Panc1 (cell line): ENCODE results near the gene UBAC1. TPM values are rescaled to one million over a fixed set of nuclear protein-coding genes. Genes with fewer than 3 reads are reported as not detected.

Source experiments
- ATAC-seq: fragments of 200-7000 bp; cut with Tn5 transposase; 2 replicates; pipeline ENCODE4 v1.9.1; 2020; ENCODE audit warnings: mild to moderate bottlenecking, moderate library complexity
- BruUV-seq: library from RNA; stranded (reverse); fragments of 400-500 nt; replicated peaks from 2 replicates; lab custom pipeline; 2021; lab: Mats Ljungman, UMichigan
- CTCF ChIA-PET: fragments of 300-600 bp; sonication (Branson Sonifier 250); formaldehyde crosslinking; loops from one replicate; lab custom pipeline; 2022; ENCODE audit warnings: antibody characterized with exemption; lab: Charles Lee
- POLR2A ChIA-PET: fragments of 300-600 bp; sonication (Branson Sonifier 250); formaldehyde crosslinking; loops from one replicate; lab custom pipeline; 2022; ENCODE audit warnings: antibody characterized with exemption; lab: Charles Lee
- DNase-seq: peaks from one replicate; pipeline ENCODE4 v3.0.0-alpha.2; 2010; ENCODE audit warnings: low read depth, low spot score
- H3K27ac ChIP-seq: 2 replicates; pipeline ENCODE4 v1.5.1; 2011; ENCODE audit warnings: mild to moderate bottlenecking, low read length, inconsistent platforms
- H3K27me3 ChIP-seq: fragments of 200-500 bp; sonication (Bioruptor generic); 2 replicates; pipeline ENCODE4 v1.6.0; 2014; ENCODE audit warnings: low read length, inconsistent platforms; ENCODE audit not compliant: control insufficient read depth, insufficient read depth
- H3K36me3 ChIP-seq: fragments of 200-500 bp; sonication (Bioruptor generic); 2 replicates; pipeline ENCODE4 v1.5.1; 2014; ENCODE audit warnings: inconsistent platforms, mild to moderate bottlenecking, low read length, moderate library complexity; ENCODE audit not compliant: control insufficient read depth, insufficient read depth
- H3K4me1 ChIP-seq: 2 replicates; pipeline ENCODE4 v1.5.1; 2011; ENCODE audit warnings: inconsistent platforms, mild to moderate bottlenecking, low read length, moderate library complexity; ENCODE audit not compliant: control insufficient read depth, insufficient read depth
- H3K4me3 ChIP-seq, 2 experiments: 2 replicates each; pipeline ENCODE4 v1.5.1; 2011 to 2012; ENCODE audit warnings: low read depth in 2 of 2, low read length in 2 of 2, mild to moderate bottlenecking in 2 of 2, inconsistent platforms in 1 of 2, moderate library complexity in 1 of 2
- H3K9me3 ChIP-seq: fragments of 200-500 bp; sonication (Bioruptor generic); 2 replicates; pipeline ENCODE4 v1.5.1; 2014; ENCODE audit warnings: low read depth, mild to moderate bottlenecking, inconsistent platforms, low read length, moderate library complexity; ENCODE audit not compliant: control insufficient read depth, insufficient read depth
- POLR2AphosphoS5 ChIP-seq: IDR thresholded peaks from 2 replicates; pipeline ENCODE4 v1.6.1; 2012; ENCODE audit warnings: mild to moderate bottlenecking, low read depth, low read length, moderate library complexity
- SIN3A ChIP-seq: IDR thresholded peaks from 2 replicates; pipeline ENCODE4 v1.6.1; 2012; ENCODE audit warnings: low read depth, mild to moderate bottlenecking, low read length, moderate library complexity, borderline replicate concordance; ENCODE audit not compliant: insufficient read depth
- TCF7L2 ChIP-seq: IDR thresholded peaks from 2 replicates; pipeline ENCODE4 v1.6.1; 2011; ENCODE audit warnings: mild to moderate bottlenecking, low read depth, low read length, inconsistent platforms
- in situ Hi-C: cut with HindIII; loops from 2 replicates; pipeline ENCODE4 v1.10.0; 2016; ENCODE audit warnings: low sequenced_read_pairs, low pct_unique_long_range_greater_than_20kb
- intact Hi-C: fragments of 100-400 bp; cut with micrococcal nuclease; formaldehyde crosslinking; loops from one replicate; pipeline ENCODE4 v1.10.0; 2022; ENCODE audit not compliant: unreplicated experiment
- total RNA-seq: library from RNA; stranded (reverse); gene quantifications from one replicate; pipeline ENCODE4 v1.2.1, GENCODE V29; 2021; ENCODE audit not compliant: unreplicated experiment
- TF ChIP-seq, protein P1 (sequence below): fragments of 450-650 bp; IDR thresholded peaks from 2 replicates; pipeline ENCODE4 v1.5.1; 2017; ENCODE audit warnings: mild to moderate bottlenecking
- TF ChIP-seq, protein P2 (sequence below), 2 experiments: IDR thresholded peaks; 2 replicates each; pipeline ENCODE4 v1.6.1; 2011 to 2012; ENCODE audit warnings: low read depth in 2 of 2, control low read depth in 1 of 2, low read length in 1 of 2, mild to moderate bottlenecking in 1 of 2, moderate library complexity in 1 of 2; ENCODE audit not compliant: insufficient read depth in 1 of 2

Gene UBAC1
- total RNA-seq, 1 experiment from 2014 or later: 38.0 TPM

DNA sequence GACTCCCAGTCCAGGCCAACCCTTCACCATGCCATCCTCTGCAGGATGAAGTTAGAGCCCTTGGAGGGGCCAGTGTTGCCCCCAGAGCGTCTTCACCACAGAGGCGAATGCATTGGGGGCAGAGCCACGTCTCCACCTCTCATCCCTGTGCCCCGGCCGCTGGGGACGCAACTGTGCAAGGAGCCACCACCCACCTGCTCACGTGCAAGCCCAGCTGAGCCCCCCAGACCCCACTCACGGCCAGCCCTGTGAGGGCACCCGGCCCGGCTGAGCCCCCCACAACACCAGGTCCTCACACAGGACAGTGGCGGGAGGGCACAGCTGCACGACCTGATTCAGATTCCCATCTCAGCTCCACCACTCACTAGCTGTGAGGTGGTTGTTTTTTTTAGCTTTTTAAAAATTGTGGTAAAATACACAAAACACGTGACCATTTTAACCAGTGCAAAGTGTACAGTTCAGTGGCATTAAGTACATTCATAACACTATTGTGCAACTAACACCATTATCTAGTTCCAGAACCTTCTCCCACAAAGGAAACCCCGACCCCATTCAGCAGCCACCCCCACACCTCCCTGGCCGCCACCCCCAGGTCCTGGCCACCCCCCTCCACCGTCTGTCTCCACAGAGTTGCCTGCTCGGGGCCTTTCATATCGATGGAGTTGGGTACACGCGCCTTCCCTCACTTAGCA, 33.5 kb upstream of the UBAC1 start:
- Histone ChIP-seq H3K27ac (no peak overlapping the region), H3K27me3 (no peaks in the 10 kb centered on the region), H3K36me3 (no peaks in the 10 kb centered on the region), H3K9me3 (no peaks in the 10 kb centered on the region), H3K4me1 (peaks cover 17% of the 10 kb centered on the region), H3K4me3 (no peak overlapping the region)
- intact Hi-C loops: no loop called here
- POLR2A ChIA-PET: no interaction called here
- DNase-seq (no peak), ATAC-seq (no peak)
- in situ Hi-C loops: no loop called here
- BruUV-seq: no TSS peak
- CTCF ChIA-PET: no interaction called here
- TF ChIP-seq TCF7L2 (no peak), SIN3A (no peak), POLR2AphosphoS5 (no peak)
- TF ChIP-seq, protein P1, sequence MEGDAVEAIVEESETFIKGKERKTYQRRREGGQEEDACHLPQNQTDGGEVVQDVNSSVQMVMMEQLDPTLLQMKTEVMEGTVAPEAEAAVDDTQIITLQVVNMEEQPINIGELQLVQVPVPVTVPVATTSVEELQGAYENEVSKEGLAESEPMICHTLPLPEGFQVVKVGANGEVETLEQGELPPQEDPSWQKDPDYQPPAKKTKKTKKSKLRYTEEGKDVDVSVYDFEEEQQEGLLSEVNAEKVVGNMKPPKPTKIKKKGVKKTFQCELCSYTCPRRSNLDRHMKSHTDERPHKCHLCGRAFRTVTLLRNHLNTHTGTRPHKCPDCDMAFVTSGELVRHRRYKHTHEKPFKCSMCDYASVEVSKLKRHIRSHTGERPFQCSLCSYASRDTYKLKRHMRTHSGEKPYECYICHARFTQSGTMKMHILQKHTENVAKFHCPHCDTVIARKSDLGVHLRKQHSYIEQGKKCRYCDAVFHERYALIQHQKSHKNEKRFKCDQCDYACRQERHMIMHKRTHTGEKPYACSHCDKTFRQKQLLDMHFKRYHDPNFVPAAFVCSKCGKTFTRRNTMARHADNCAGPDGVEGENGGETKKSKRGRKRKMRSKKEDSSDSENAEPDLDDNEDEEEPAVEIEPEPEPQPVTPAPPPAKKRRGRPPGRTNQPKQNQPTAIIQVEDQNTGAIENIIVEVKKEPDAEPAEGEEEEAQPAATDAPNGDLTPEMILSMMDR: no peak
- TF ChIP-seq, protein P2, sequence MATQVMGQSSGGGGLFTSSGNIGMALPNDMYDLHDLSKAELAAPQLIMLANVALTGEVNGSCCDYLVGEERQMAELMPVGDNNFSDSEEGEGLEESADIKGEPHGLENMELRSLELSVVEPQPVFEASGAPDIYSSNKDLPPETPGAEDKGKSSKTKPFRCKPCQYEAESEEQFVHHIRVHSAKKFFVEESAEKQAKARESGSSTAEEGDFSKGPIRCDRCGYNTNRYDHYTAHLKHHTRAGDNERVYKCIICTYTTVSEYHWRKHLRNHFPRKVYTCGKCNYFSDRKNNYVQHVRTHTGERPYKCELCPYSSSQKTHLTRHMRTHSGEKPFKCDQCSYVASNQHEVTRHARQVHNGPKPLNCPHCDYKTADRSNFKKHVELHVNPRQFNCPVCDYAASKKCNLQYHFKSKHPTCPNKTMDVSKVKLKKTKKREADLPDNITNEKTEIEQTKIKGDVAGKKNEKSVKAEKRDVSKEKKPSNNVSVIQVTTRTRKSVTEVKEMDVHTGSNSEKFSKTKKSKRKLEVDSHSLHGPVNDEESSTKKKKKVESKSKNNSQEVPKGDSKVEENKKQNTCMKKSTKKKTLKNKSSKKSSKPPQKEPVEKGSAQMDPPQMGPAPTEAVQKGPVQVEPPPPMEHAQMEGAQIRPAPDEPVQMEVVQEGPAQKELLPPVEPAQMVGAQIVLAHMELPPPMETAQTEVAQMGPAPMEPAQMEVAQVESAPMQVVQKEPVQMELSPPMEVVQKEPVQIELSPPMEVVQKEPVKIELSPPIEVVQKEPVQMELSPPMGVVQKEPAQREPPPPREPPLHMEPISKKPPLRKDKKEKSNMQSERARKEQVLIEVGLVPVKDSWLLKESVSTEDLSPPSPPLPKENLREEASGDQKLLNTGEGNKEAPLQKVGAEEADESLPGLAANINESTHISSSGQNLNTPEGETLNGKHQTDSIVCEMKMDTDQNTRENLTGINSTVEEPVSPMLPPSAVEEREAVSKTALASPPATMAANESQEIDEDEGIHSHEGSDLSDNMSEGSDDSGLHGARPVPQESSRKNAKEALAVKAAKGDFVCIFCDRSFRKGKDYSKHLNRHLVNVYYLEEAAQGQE (IDR thresholded peaks at IDR 0.05; ENCODE audit: insufficient read depth in 1 of 2, low read depth in 2 of 2, low read length in 1 of 2): no peak

DNA sequence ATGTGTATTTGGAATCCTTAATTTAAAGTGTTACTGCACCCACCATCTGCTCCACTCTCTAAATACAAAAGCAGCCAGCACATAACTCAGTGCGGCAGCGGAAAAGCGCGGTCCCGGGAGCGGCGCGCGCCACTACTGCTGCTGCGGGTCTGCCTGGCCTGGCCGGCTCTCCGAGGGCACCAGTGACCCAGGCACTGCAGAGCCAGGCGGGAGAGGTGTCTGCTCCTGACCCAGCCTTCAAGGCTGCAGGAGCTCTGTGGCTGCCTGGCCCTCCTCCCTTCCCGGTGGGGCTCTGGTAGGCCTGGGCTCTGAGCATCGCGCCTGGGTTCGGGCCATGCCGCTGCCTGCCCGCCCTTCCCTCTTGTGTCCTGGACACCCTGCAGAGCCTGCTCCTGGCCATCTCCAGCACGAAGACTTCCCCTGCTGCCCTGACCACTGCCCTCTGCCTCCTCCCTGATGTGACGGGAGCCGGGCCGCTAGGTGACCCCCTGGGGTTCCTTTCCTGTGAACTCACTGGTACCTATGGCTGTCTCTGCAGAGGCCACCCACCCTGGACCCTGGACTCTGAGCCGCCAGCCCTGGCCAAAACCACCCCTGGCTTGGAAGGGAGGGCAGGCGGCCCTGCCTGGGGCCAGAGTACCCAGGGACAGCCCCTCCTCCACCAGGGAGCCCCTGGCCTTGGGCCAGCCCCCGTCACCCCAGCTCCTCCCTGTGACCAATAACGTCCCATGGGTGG, 32.8 kb upstream of the UBAC1 start:
- H3K9me3 ChIP-seq: no peaks in the 10 kb centered on the region
- no peaks in the 10 kb centered on the region for H3K27me3 ChIP-seq
- H3K4me1 ChIP-seq: peaks cover 17% of the 10 kb centered on the region
- H3K4me3 ChIP-seq: no peak overlapping the region
- intact Hi-C loops: no loop called here
- BruUV-seq: no TSS peak
- TF ChIP-seq, protein P2 (IDR thresholded peaks at IDR 0.05; ENCODE audit: insufficient read depth in 1 of 2, low read depth in 2 of 2, low read length in 1 of 2): no peak
- TF ChIP-seq SIN3A (no peak), TCF7L2 (no peak), POLR2AphosphoS5 (no peak)
- TF ChIP-seq, protein P1: no peak
- DNase-seq (no peak), ATAC-seq (no peak)
- CTCF ChIA-PET: no interaction called here
- POLR2A ChIA-PET: no interaction called here
- no peak overlapping the region for H3K27ac ChIP-seq
- no peaks in the 10 kb centered on the region for H3K36me3 ChIP-seq
- in situ Hi-C loops: no loop called here
